PFSK-1 (cell line): ENCODE measurements around the gene MFSD6.

Experiments
- POLR2AphosphoS5 ChIP-seq: IDR thresholded peaks from 2 replicates; pipeline ENCODE4 v1.6.1; 2012; ENCODE audit warnings: low read depth, mild to moderate bottlenecking, control low read depth, low read length, moderate library complexity
- REST ChIP-seq, 2 experiments: IDR thresholded peaks; 2 replicates each; pipeline versions ENCODE4 v1.6.1 to v1.8.0; 2011 to 2012; ENCODE audit warnings: low read depth in 2 of 2, low read length in 2 of 2, control low read depth in 1 of 2, inconsistent platforms in 1 of 2, mild to moderate bottlenecking in 1 of 2, moderate library complexity in 1 of 2; ENCODE audit not compliant: insufficient read depth in 1 of 2
- TAF1 ChIP-seq: IDR thresholded peaks from 2 replicates; pipeline ENCODE4 v1.6.1; 2012; ENCODE audit warnings: low read length, control low read depth, borderline replicate concordance; ENCODE audit not compliant: insufficient read depth

GRCh38 chr2:190513877-190514276 lies 105.7 kb downstream of the MFSD6 start:
- TF ChIP-seq POLR2AphosphoS5: no peak
- TF ChIP-seq REST (IDR thresholded peaks at IDR 0.05; ENCODE audit: insufficient read depth in 1 of 2, low read depth in 2 of 2, low read length in 2 of 2): no peak
- no peak for TF ChIP-seq TAF1
